ENCODE results near the gene CCDC80.

DNA sequence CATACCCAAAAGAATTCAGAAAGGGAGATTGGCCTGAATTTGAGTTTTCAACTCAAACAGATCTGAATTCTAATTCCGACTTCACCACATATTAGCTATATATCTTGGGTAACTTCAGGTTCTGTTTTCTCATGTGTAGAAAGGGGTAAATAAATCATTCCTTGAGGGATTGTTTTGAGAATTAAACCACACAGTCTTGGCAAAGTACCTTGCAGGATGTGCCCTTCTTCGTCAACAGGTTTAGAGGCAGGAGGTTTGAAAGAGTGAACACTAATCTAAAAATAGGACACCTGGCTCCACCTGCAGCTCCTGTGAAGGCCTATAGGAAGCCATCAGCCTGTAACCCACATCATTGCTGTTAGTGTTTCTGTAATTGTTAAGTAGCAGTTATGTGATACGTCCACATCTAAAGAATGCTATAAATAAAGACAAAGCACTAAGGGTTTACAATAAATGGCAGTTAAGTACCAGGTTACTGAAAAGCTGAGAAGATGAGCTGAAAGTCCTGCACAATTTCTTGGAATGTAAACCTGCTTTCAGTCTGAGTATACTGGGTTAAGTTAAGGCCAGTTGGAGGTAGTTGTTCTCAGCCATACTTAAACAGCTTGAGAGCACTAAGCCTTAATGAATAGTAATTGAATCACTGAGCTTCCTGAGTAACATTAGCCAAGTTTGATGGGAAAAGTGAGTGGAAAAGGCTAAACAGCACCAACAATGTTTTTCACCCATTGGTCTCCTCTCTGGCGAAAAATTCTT, 6.0 kb downstream of the CCDC80 start:
- TF ChIP-seq, protein P1, sequence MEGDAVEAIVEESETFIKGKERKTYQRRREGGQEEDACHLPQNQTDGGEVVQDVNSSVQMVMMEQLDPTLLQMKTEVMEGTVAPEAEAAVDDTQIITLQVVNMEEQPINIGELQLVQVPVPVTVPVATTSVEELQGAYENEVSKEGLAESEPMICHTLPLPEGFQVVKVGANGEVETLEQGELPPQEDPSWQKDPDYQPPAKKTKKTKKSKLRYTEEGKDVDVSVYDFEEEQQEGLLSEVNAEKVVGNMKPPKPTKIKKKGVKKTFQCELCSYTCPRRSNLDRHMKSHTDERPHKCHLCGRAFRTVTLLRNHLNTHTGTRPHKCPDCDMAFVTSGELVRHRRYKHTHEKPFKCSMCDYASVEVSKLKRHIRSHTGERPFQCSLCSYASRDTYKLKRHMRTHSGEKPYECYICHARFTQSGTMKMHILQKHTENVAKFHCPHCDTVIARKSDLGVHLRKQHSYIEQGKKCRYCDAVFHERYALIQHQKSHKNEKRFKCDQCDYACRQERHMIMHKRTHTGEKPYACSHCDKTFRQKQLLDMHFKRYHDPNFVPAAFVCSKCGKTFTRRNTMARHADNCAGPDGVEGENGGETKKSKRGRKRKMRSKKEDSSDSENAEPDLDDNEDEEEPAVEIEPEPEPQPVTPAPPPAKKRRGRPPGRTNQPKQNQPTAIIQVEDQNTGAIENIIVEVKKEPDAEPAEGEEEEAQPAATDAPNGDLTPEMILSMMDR (IDR thresholded peaks at IDR 0.05): no peak
- no peak for TF ChIP-seq POLR2A (IDR thresholded peaks at IDR 0.05)
- no peak for TF ChIP-seq EP300 (IDR thresholded peaks at IDR 0.05; ENCODE audit: low read depth)
- TF ChIP-seq POLR2AphosphoS5 (IDR thresholded peaks at IDR 0.05): no peak

All from transverse colon (tissue), 4 donors.